ENCODE results near the gene TXN. TPM values are rescaled to one million over a fixed set of nuclear protein-coding genes. Genes with fewer than 3 reads are reported as not detected.

Gene TXN
- total RNA-seq, 4 donors from 2014 or later = 44.9 to 130 (median 58.5) TPM

- ATAC-seq = no peak
Measured at GRCh38 chr9:110276781-110277180, 20.5 kb upstream of the TXN start.

GRCh38 chr9:110270211-110270995, 14.1 kb upstream of the TXN start:
- intact Hi-C loops (cut with DNase I; ENCODE audit: low total_unique reads) = no loop called here
- ATAC-seq = no peak

More at GRCh38 chr9:110276781-110277180, 20.5 kb upstream of the TXN start:
- in situ Hi-C loops (cut with MboI; ENCODE audit: low sequenced_read_pairs in 4 of 4) = no loop called here
- TF ChIP-seq, protein P1, sequence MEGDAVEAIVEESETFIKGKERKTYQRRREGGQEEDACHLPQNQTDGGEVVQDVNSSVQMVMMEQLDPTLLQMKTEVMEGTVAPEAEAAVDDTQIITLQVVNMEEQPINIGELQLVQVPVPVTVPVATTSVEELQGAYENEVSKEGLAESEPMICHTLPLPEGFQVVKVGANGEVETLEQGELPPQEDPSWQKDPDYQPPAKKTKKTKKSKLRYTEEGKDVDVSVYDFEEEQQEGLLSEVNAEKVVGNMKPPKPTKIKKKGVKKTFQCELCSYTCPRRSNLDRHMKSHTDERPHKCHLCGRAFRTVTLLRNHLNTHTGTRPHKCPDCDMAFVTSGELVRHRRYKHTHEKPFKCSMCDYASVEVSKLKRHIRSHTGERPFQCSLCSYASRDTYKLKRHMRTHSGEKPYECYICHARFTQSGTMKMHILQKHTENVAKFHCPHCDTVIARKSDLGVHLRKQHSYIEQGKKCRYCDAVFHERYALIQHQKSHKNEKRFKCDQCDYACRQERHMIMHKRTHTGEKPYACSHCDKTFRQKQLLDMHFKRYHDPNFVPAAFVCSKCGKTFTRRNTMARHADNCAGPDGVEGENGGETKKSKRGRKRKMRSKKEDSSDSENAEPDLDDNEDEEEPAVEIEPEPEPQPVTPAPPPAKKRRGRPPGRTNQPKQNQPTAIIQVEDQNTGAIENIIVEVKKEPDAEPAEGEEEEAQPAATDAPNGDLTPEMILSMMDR (IDR thresholded peaks at IDR 0.05 in 4 of 5, conservative IDR thresholded peaks at IDR 0.05 in 1 of 5) = no peak
- TF ChIP-seq POLR2A (IDR thresholded peaks at IDR 0.05) = no peak
- no peak overlapping the region for H3K27ac ChIP-seq
- H3K4me3 ChIP-seq = no peak overlapping the region
- H3K27me3 ChIP-seq = no peaks in the 10 kb centered on the region
- no peaks in the 10 kb centered on the region for H3K36me3 ChIP-seq
- intact Hi-C loops (cut with DNase I; ENCODE audit: low total_unique reads) = no loop called here
- H3K9me3 ChIP-seq = no peaks in the 10 kb centered on the region
- DNase-seq = no peak
- no peaks in the 10 kb centered on the region for H3K4me1 ChIP-seq

GRCh38 chr9:110266795-110267194, 10.5 kb upstream of the TXN start:
- H3K27ac ChIP-seq = no peak overlapping the region
- intact Hi-C loops (cut with DNase I; ENCODE audit: low total_unique reads) (no loop called here), in situ Hi-C loops (cut with MboI; ENCODE audit: low sequenced_read_pairs in 4 of 4) (no loop called here)
- DNase-seq (no peak), ATAC-seq (no peak)
- H3K27me3 ChIP-seq = no peaks in the 10 kb centered on the region
- TF ChIP-seq, protein P1 (IDR thresholded peaks at IDR 0.05 in 4 of 5, conservative IDR thresholded peaks at IDR 0.05 in 1 of 5) = no peak
- TF ChIP-seq POLR2A (IDR thresholded peaks at IDR 0.05) = no peak
- no peaks in the 10 kb centered on the region for H3K9me3 ChIP-seq
- H3K4me3 ChIP-seq = no peak overlapping the region
- H3K4me1 ChIP-seq = no peaks in the 10 kb centered on the region
- H3K36me3 ChIP-seq = no peaks in the 10 kb centered on the region

More at GRCh38 chr9:110270211-110270995, 14.1 kb upstream of the TXN start:
- Histone ChIP-seq H3K27me3 (no peaks in the 10 kb centered on the region), H3K9me3 (no peaks in the 10 kb centered on the region), H3K4me3 (no peak overlapping the region), H3K27ac (no peak overlapping the region), H3K4me1 (no peaks in the 10 kb centered on the region), H3K36me3 (no peaks in the 10 kb centered on the region)
- in situ Hi-C loops (cut with MboI; ENCODE audit: low sequenced_read_pairs in 4 of 4) = no loop called here
- no peak for TF ChIP-seq POLR2A (IDR thresholded peaks at IDR 0.05)
- TF ChIP-seq, protein P1 (IDR thresholded peaks at IDR 0.05 in 4 of 5, conservative IDR thresholded peaks at IDR 0.05 in 1 of 5) = no peak
- no peak for DNase-seq

DNA sequence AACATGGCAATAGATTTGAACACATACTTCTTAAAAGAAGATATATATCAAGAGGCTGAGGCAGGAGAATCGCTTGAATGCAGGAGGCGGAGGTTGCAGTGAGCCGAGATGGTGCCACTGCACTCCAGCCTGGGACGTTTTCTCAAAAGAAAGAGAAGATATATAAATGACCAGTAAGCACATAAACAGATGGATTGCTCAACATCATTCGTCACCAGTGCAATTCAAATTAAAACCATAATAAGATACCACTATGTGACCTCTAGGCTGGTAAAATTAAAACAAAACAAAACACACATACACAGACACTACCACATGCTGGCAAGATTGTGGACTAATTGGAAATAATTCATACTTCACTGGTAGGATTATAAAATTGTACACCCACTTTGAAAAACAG, 5.3 kb upstream of the TXN start:
- Histone ChIP-seq H3K4me1 (peaks cover 7% of the 10 kb centered on the region in 2 donors), H3K4me3 (no peak overlapping the region), H3K9me3 (no peaks in the 10 kb centered on the region), H3K36me3 (no peaks in the 10 kb centered on the region), H3K27ac (no peak overlapping the region), H3K27me3 (no peaks in the 10 kb centered on the region)
- in situ Hi-C loops (cut with MboI; ENCODE audit: low sequenced_read_pairs in 4 of 4) = no loop called here
- DNase-seq = no peak
- intact Hi-C loops (cut with DNase I; ENCODE audit: low total_unique reads) = no loop called here
- TF ChIP-seq, protein P1 (IDR thresholded peaks at IDR 0.05 in 4 of 5, conservative IDR thresholded peaks at IDR 0.05 in 1 of 5) = no peak
- TF ChIP-seq POLR2A (IDR thresholded peaks at IDR 0.05) = no peak
- ATAC-seq = no peak

Measured in gastrocnemius medialis (tissue), 4 donors.